ENCODE data around the gene PEX26. TPM values are rescaled to one million over a fixed set of nuclear protein-coding genes. Genes with fewer than 3 reads are reported as not detected.

PEX26 gene
- total and polyA plus RNA-seq, 2 experiments from 2014 or later: 4.0 to 48.9 TPM

DNA sequence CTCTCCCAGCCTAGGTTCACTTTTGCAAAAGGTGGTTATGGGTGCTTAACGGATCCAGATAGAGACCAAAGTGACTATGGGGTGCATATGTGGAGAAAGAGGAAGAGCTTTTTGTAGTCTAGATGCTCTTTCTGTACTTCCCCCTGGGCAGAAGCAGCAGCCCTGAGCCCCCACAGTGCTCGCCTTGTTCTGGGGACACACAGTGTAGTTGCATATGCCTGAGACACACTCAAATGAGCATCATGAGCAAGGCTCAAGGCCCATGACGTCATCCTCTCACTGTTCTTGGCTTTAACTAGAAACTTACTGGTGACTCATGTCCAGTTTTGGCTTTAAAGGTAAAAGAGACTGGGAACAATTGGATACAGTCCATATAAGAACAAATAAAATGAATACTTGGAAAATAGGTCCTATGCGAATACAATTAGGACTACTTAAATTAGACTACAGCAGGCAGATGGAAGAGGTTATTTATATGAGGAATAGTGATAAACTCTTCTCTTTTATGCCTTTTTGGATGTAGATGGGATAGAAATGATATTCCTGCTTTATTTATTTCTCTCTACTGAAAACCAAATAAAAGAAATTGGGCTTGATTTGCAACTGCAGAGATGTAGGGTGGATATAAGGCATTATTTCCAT is 20.1 kb upstream of the PEX26 start:
- Histone ChIP-seq H3K27me3 (ENCODE audit: insufficient read depth) (no peaks in the 10 kb centered on the region), H3K9me2 (ENCODE audit: insufficient read depth) (no peaks in the 10 kb centered on the region), H3K4me1 (ENCODE audit: insufficient read depth) (no peaks in the 10 kb centered on the region), H3K36me3 (ENCODE audit: insufficient read depth) (no peaks in the 10 kb centered on the region), H3F3A (replicated peaks; ENCODE audit: low read depth) (no peaks in the 10 kb centered on the region), H3K4me3 (no peak overlapping the region), H3K4me2 (no peak overlapping the region), H3K79me2 (replicated peaks; ENCODE audit: insufficient read depth) (no peaks in the 10 kb centered on the region), H2AFZ (no peak overlapping the region), H4K20me1 (replicated peaks; ENCODE audit: insufficient read depth) (no peaks in the 10 kb centered on the region), H3K27ac (ENCODE audit: low read depth) (no peak overlapping the region)
- peaks cover 11% of the 10 kb centered on the region for H3K9me3 Mint-ChIP-seq
- H3K4me1 Mint-ChIP-seq: no peaks in the 10 kb centered on the region; the same call in 2 of the 3 replicates
- DNase-seq (ENCODE audit: low spot score): no peak
- H3K27me3 Mint-ChIP-seq (ENCODE audit: insufficient read depth, low read depth, poor library complexity): peaks cover 11% of the 10 kb centered on the region
- no peak overlapping the region for H3K4me3 Mint-ChIP-seq
- no peak overlapping the region for H3K27ac Mint-ChIP-seq
- no peaks in the 10 kb centered on the region; the same call in 2 of the 3 replicates for H3K36me3 Mint-ChIP-seq (ENCODE audit: low read depth)
- ATAC-seq: no peak
- TF ChIP-seq, protein P1, sequence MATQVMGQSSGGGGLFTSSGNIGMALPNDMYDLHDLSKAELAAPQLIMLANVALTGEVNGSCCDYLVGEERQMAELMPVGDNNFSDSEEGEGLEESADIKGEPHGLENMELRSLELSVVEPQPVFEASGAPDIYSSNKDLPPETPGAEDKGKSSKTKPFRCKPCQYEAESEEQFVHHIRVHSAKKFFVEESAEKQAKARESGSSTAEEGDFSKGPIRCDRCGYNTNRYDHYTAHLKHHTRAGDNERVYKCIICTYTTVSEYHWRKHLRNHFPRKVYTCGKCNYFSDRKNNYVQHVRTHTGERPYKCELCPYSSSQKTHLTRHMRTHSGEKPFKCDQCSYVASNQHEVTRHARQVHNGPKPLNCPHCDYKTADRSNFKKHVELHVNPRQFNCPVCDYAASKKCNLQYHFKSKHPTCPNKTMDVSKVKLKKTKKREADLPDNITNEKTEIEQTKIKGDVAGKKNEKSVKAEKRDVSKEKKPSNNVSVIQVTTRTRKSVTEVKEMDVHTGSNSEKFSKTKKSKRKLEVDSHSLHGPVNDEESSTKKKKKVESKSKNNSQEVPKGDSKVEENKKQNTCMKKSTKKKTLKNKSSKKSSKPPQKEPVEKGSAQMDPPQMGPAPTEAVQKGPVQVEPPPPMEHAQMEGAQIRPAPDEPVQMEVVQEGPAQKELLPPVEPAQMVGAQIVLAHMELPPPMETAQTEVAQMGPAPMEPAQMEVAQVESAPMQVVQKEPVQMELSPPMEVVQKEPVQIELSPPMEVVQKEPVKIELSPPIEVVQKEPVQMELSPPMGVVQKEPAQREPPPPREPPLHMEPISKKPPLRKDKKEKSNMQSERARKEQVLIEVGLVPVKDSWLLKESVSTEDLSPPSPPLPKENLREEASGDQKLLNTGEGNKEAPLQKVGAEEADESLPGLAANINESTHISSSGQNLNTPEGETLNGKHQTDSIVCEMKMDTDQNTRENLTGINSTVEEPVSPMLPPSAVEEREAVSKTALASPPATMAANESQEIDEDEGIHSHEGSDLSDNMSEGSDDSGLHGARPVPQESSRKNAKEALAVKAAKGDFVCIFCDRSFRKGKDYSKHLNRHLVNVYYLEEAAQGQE (IDR thresholded peaks at IDR 0.05; ENCODE audit: unreplicated experiment): no peak
- TF ChIP-seq CREB1 (CRISPR knock-in tag; IDR thresholded peaks at IDR 0.05; ENCODE audit: low read depth) (no peak), CTCF (conservative IDR thresholded peaks at IDR 0.05; ENCODE audit: low read depth in 2 of 2) (no peak), POLR2AphosphoS5 (IDR thresholded peaks at IDR 0.05; ENCODE audit: low read depth) (no peak), JUNB (IDR thresholded peaks at IDR 0.05; ENCODE audit: unreplicated experiment) (no peak), ETS1 (IDR thresholded peaks at IDR 0.05) (no peak)

DNA sequence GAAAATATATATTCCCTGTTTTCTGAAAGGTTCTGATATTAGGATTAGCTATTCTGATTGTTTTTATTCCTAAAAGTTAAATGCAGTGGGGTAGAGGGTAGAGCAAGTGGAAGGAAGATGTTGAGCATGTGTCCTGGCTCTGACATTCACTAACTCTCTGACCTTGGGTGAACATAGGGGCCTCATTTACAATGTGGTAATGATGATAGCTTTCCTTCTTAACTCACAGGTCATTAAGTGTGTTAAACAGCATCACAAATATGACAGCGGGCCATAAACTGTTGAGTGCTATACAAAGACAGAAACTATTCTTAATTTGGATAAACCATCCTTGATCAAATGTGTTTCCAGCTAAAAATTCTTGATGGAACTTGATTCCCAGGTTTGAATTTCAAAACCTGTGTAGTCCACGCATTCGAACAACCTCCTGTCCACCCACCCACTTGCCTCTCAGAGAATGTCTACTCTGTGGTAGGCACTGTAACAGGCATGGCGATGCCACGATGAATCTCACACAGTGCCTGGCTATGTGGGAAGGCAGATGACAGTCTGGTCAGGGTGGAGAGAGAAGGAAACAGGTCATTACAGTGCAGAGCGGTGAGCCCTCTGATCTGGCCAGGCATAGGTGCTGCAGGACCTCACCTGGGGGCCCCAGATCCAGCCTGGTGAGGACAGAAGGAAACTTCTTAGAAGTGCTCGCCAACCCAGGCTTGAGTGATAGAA is 19.3 kb upstream of the PEX26 start:
- Histone ChIP-seq H3K9me2 (ENCODE audit: insufficient read depth) (no peaks in the 10 kb centered on the region), H3K4me3 (no peak overlapping the region), H3K27me3 (ENCODE audit: insufficient read depth) (no peaks in the 10 kb centered on the region), H3K4me2 (no peak overlapping the region), H3K36me3 (ENCODE audit: insufficient read depth) (no peaks in the 10 kb centered on the region), H3K4me1 (ENCODE audit: insufficient read depth) (no peaks in the 10 kb centered on the region), H2AFZ (no peak overlapping the region), H3K27ac (ENCODE audit: low read depth) (no peak overlapping the region), H3F3A (replicated peaks; ENCODE audit: low read depth) (no peaks in the 10 kb centered on the region), H4K20me1 (replicated peaks; ENCODE audit: insufficient read depth) (no peaks in the 10 kb centered on the region), H3K79me2 (replicated peaks; ENCODE audit: insufficient read depth) (no peaks in the 10 kb centered on the region)
- H3K27me3 Mint-ChIP-seq (ENCODE audit: insufficient read depth, low read depth, poor library complexity): peaks cover 8% of the 10 kb centered on the region
- H3K4me3 Mint-ChIP-seq: no peak overlapping the region
- TF ChIP-seq CTCF (conservative IDR thresholded peaks at IDR 0.05; ENCODE audit: low read depth in 2 of 2): no peak
- no peak for TF ChIP-seq POLR2AphosphoS5 (IDR thresholded peaks at IDR 0.05; ENCODE audit: low read depth)
- TF ChIP-seq ZNF331 (CRISPR knock-in tag; IDR thresholded peaks at IDR 0.05; ENCODE audit: low read depth): no peak
- H3K36me3 Mint-ChIP-seq (ENCODE audit: low read depth): no peaks in the 10 kb centered on the region; the same call in 2 of the 3 replicates
- peaks cover 11% of the 10 kb centered on the region for H3K9me3 Mint-ChIP-seq
- DNase-seq (ENCODE audit: low spot score): no peak
- H3K27ac Mint-ChIP-seq: no peak overlapping the region
- H3K4me1 Mint-ChIP-seq: no peaks in the 10 kb centered on the region; the same call in 2 of the 3 replicates
- no peak for ATAC-seq

Data from GM23338 (cell line).